Spleen (tissue), 7 donors: ENCODE measurements around the gene NELL2.

ENCODE experiments used
- CTCF ChIP-seq, 11 experiments: fragments of 200-600 bp in 7 of 11; fragments of 450-650 bp in 4 of 11; sonication (generic) in 4 of 11; IDR thresholded peaks in 8 of 11; conservative IDR thresholded peaks in 3 of 11; 1 replicate in 7 of 11; 2 replicates in 4 of 11; pipeline versions ENCODE4 v1.4.0 to v1.8.0; 2016 to 2021; ENCODE audit warnings: antibody characterized with exemption in 11 of 11, inconsistent platforms in 4 of 11, mild to moderate bottlenecking in 1 of 11
- POLR2A ChIP-seq, 3 donors: fragments of 450-650 bp; IDR thresholded peaks; one replicate each; pipeline ENCODE4 v1.5.1; 2017; ENCODE audit warnings: antibody characterized with exemption in 3 of 3, mild to moderate bottlenecking in 1 of 3
- POLR2AphosphoS5 ChIP-seq, 3 donors: sonication (generic); formaldehyde crosslinking; IDR thresholded peaks; one replicate each; pipeline ENCODE4 v1.5.1; 2017; ENCODE audit warnings: antibody characterized with exemption in 3 of 3
- donor health status: DM: no; HTN: no; CAD: no; lungs with moderate emphysema.
- donor health status: DM: no; HTN: no; CAD: no.
- donor health status: DM: no; HTN: no; CAD: no.

GRCh38 chr12:44869503-44869902 lies 6.6 kb downstream of the NELL2 start:
- no peak for TF ChIP-seq POLR2AphosphoS5 (IDR thresholded peaks at IDR 0.05)
- TF ChIP-seq CTCF (IDR thresholded peaks at IDR 0.05 in 8 of 11, conservative IDR thresholded peaks at IDR 0.05 in 3 of 11), result no peak
- TF ChIP-seq POLR2A (IDR thresholded peaks at IDR 0.05), result no peak
